22Rv1 (cell line): ENCODE results near the gene ELOF1.
"Not testable (repeated sequence)": the region's sequence is repeated elsewhere in the genome, so short reads cannot be mapped to it uniquely, and the experiment has no call there.

Experiments used
- H3K27ac ChIP-seq: fragments of 450-650 bp; 2 replicates; pipeline ENCODE4 v1.5.1; 2017
- CTCF ChIP-seq: fragments of 450-650 bp; IDR thresholded peaks from 2 replicates; pipeline ENCODE4 v1.5.1; 2017; ENCODE audit warnings: mild to moderate bottlenecking
- ZFX ChIP-seq: fragments of 450-650 bp; IDR thresholded peaks from 2 replicates; pipeline ENCODE4 v1.6.1; 2017; ENCODE audit warnings: antibody characterized with exemption, borderline replicate concordance

The ELOF1 gene

GRCh38 chr19:11558881-11559828 is at the start of gene ELOF1:
ELOF1 (minus strand) TSS chr19:11559230; CDS start chr19:11554347, 4,883 bp downstream.
- peak within 1 kb of the TSS; percentile 74 for H3K27ac ChIP-seq
- no peak for TF ChIP-seq ZFX
- TF ChIP-seq CTCF = peak; percentile 28; the same call in 1 of the 2 replicates

- no peak overlapping the region for H3K27ac ChIP-seq
- TF ChIP-seq CTCF = no peak
- no peak for TF ChIP-seq ZFX
Observed at GRCh38 chr19:11606484-11606883, 47.5 kb upstream of the ELOF1 start.

GRCh38 chr19:11599704-11600103 is 40.7 kb upstream of the ELOF1 start:
- H3K27ac ChIP-seq = not testable (repeated sequence)

- H3K27ac ChIP-seq = no peak overlapping the region
- TF ChIP-seq CTCF = no peak
- no peak for TF ChIP-seq ZFX
Observed at GRCh38 chr19:11598746-11599145, 39.7 kb upstream of the ELOF1 start.

GRCh38 chr19:11598103-11598483 is 39.1 kb upstream of the ELOF1 start:
- peak overlapping the region; percentile 85 for H3K27ac ChIP-seq
- TF ChIP-seq CTCF = no peak
- TF ChIP-seq ZFX = no peak

GRCh38 chr19:11597202-11598102 is 38.4 kb upstream of the ELOF1 start, which contains the start of gene ZNF627:
ZNF627 (plus strand) TSS chr19:11597483; CDS start chr19:11597628, 145 bp downstream.
- TF ChIP-seq CTCF = peak; percentile 20; the same call in 1 of the 2 replicates
- no peak for TF ChIP-seq ZFX
- H3K27ac ChIP-seq = peak within 1 kb of the TSS; percentile 85

- TF ChIP-seq CTCF = no peak
- TF ChIP-seq ZFX = no peak
- H3K27ac ChIP-seq = no peak overlapping the region
Observed at GRCh38 chr19:11596156-11596555, 37.1 kb upstream of the ELOF1 start.
